Thoracic aorta (tissue), 2 donors: Measurements from ENCODE around the gene DNMT3B. TPM values are rescaled to one million over a fixed set of nuclear protein-coding genes. Genes with fewer than 3 reads are reported as not detected.
A peak's percentile ranks its signal among the peaks of the same experiment; 100 is the strongest.

Experiments
- ATAC-seq: fragments of 150-250 bp; one replicate; pipeline ENCODE4 v1.8.0; 2017; ENCODE audit warnings: low read depth; ENCODE audit not compliant: insufficient number of reproducible peaks, low FRiP score
- DNase-seq: peaks from one replicate; pipeline ENCODE4 v3.0.0-alpha.2; 2020; ENCODE audit warnings: low spot score
- H3K27ac ChIP-seq, 2 donors: fragments of 200-600 bp; sonication (generic); 1 replicate in 1 of 2; 2 replicates in 1 of 2; pipeline ENCODE4 v1.5.1; 2016; ENCODE audit warnings: mild to moderate bottlenecking in 2 of 2, moderate library complexity in 2 of 2
- H3K27me3 ChIP-seq: fragments of 200-600 bp; sonication (generic); replicated peaks from 2 replicates; pipeline ENCODE4 v1.6.0; 2016; ENCODE audit warnings: mild to moderate bottlenecking; ENCODE audit not compliant: insufficient read depth
- H3K36me3 ChIP-seq: fragments of 200-600 bp; sonication (generic); one replicate; pipeline ENCODE4 v1.5.1; 2016
- H3K4me1 ChIP-seq, 2 donors: fragments of 200-600 bp; sonication (generic); 1 replicate in 1 of 2; 2 replicates in 1 of 2; pipeline versions ENCODE4 v1.5.1 to v1.6.0; 2016; ENCODE audit warnings: low read depth in 2 of 2, mild to moderate bottlenecking in 1 of 2; ENCODE audit not compliant: control insufficient read depth in 1 of 2
- H3K4me3 ChIP-seq: fragments of 200-600 bp; sonication (generic); 2 replicates; pipeline ENCODE4 v1.5.1; 2016; ENCODE audit warnings: mild to moderate bottlenecking
- H3K9me3 ChIP-seq: fragments of 200-600 bp; sonication (generic); 2 replicates; pipeline ENCODE4 v1.5.1; 2016
- total RNA-seq, 2 donors: library from RNA; depleted of rRNA; stranded (reverse); fragments of >200 nt; gene quantifications; one replicate each; pipeline versions ENCODE4 v1.1.0 to v1.2.3, GENCODE V29; 2016
- TF ChIP-seq, protein P1 (sequence below): fragments of 200-600 bp; sonication (generic); IDR thresholded peaks from one replicate; pipeline ENCODE4 v1.5.1; 2019; ENCODE audit warnings: antibody characterized with exemption

DNMT3B gene
- total RNA-seq, 2 donors from 2014 or later: 0.81 to 1.3 TPM

- DNase-seq (no peak), ATAC-seq (no peak)
- TF ChIP-seq, protein P1, sequence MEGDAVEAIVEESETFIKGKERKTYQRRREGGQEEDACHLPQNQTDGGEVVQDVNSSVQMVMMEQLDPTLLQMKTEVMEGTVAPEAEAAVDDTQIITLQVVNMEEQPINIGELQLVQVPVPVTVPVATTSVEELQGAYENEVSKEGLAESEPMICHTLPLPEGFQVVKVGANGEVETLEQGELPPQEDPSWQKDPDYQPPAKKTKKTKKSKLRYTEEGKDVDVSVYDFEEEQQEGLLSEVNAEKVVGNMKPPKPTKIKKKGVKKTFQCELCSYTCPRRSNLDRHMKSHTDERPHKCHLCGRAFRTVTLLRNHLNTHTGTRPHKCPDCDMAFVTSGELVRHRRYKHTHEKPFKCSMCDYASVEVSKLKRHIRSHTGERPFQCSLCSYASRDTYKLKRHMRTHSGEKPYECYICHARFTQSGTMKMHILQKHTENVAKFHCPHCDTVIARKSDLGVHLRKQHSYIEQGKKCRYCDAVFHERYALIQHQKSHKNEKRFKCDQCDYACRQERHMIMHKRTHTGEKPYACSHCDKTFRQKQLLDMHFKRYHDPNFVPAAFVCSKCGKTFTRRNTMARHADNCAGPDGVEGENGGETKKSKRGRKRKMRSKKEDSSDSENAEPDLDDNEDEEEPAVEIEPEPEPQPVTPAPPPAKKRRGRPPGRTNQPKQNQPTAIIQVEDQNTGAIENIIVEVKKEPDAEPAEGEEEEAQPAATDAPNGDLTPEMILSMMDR: no peak
- no peaks in the 10 kb centered on the region for H3K9me3 ChIP-seq
- no peak overlapping the region for H3K4me3 ChIP-seq
- no peaks in the 10 kb centered on the region for H3K27me3 ChIP-seq
- no peaks in the 10 kb centered on the region for H3K36me3 ChIP-seq
- H3K27ac ChIP-seq: no peak overlapping the region
- no peaks in the 10 kb centered on the region for H3K4me1 ChIP-seq
Measured at GRCh38 chr20:32811886-32812285, 49.7 kb downstream of the DNMT3B start.

GRCh38 chr20:32819992-32820697 lies 58.0 kb downstream of the DNMT3B start:
- TF ChIP-seq, protein P1: no peak
- Histone ChIP-seq H3K4me1 (peaks cover 2 to 39% of the 10 kb centered on the region in 2 donors), H3K4me3 (peak overlapping the region; percentile 89), H3K27me3 (no peaks in the 10 kb centered on the region), H3K36me3 (no peaks in the 10 kb centered on the region), H3K9me3 (no peaks in the 10 kb centered on the region), H3K27ac (peak overlapping the region; percentile 87 to 88)
- peak; percentile 82 for ATAC-seq
- peak; percentile 5 for DNase-seq

GRCh38 chr20:32820698-32821377 lies 58.7 kb downstream of the DNMT3B start:
- no peaks in the 10 kb centered on the region for H3K27me3 ChIP-seq
- TF ChIP-seq, protein P1: no peak
- peaks cover 2 to 39% of the 10 kb centered on the region in 2 donors for H3K4me1 ChIP-seq
- H3K36me3 ChIP-seq: no peaks in the 10 kb centered on the region
- H3K9me3 ChIP-seq: no peaks in the 10 kb centered on the region
- H3K4me3 ChIP-seq: peak overlapping the region; percentile 89
- no peak for DNase-seq
- ATAC-seq: peak; percentile 3
- peak overlapping the region; percentile 87 to 88 for H3K27ac ChIP-seq

GRCh38 chr20:32822225-32822624 lies 60.0 kb downstream of the DNMT3B start:
- DNase-seq (no peak), ATAC-seq (no peak)
- peaks cover 8% of the 10 kb centered on the region for H3K36me3 ChIP-seq
- H3K4me1 ChIP-seq: peaks cover 2 to 39% of the 10 kb centered on the region in 2 donors
- no peak overlapping the region for H3K4me3 ChIP-seq
- H3K9me3 ChIP-seq: no peaks in the 10 kb centered on the region
- no peaks in the 10 kb centered on the region for H3K27me3 ChIP-seq
- TF ChIP-seq, protein P1: no peak
- no peak overlapping the region for H3K27ac ChIP-seq

GRCh38 chr20:32823078-32823477 lies 60.9 kb downstream of the DNMT3B start:
- Histone ChIP-seq H3K36me3 (peaks cover 10% of the 10 kb centered on the region), H3K4me3 (no peak overlapping the region), H3K4me1 (peaks cover 2 to 44% of the 10 kb centered on the region in 2 donors), H3K27me3 (no peaks in the 10 kb centered on the region), H3K27ac (no peak overlapping the region), H3K9me3 (no peaks in the 10 kb centered on the region)
- TF ChIP-seq, protein P1: no peak
- DNase-seq (no peak), ATAC-seq (no peak)
